GM12878 (cell line): Measurements from ENCODE around the gene ELAVL1. TPM values are rescaled to one million over a fixed set of nuclear protein-coding genes. Genes with fewer than 3 reads are reported as not detected.

Source experiments
- BACH1 ChIP-seq: fragments of 450-650 bp; IDR thresholded peaks from 2 replicates; pipeline ENCODE4 v1.6.1; 2017; ENCODE audit warnings: mild to moderate bottlenecking, borderline replicate concordance
- BCL11A ChIP-seq: IDR thresholded peaks from 2 replicates; pipeline ENCODE4 v1.6.1; 2011; ENCODE audit warnings: low read depth, low read length
- CEBPB ChIP-seq, 2 experiments: fragments of 150-350 bp in 1 of 2; IDR thresholded peaks; 2 replicates each; pipeline ENCODE4 v1.6.1; 2012 to 2014; ENCODE audit warnings: low read depth in 2 of 2, low read length in 2 of 2, borderline replicate concordance in 1 of 2, inconsistent platforms in 1 of 2
- CHD1 ChIP-seq: IDR thresholded peaks from 2 replicates; pipeline ENCODE4 v1.6.1; 2012; ENCODE audit warnings: low read depth, low read length, improper control_type of control experiment
- E2F8 ChIP-seq: fragments of 450-650 bp; IDR thresholded peaks from 2 replicates; pipeline ENCODE4 v1.6.1; 2018; ENCODE audit warnings: mild to moderate bottlenecking, low read depth, moderate library complexity; ENCODE audit not compliant: partially characterized antibody
- EP300 ChIP-seq, 2 experiments: fragments of 150-350 bp in 1 of 2; IDR thresholded peaks; 2 replicates each; pipeline ENCODE4 v1.6.1; 2011 to 2012; ENCODE audit warnings: low read depth in 2 of 2, low read length in 2 of 2, borderline replicate concordance in 1 of 2, improper control_type of control experiment in 1 of 2, inconsistent platforms in 1 of 2; ENCODE audit not compliant: control insufficient read depth in 1 of 2
- GABPA ChIP-seq: IDR thresholded peaks from 2 replicates; pipeline ENCODE4 v1.6.1; 2014; ENCODE audit warnings: antibody characterized with exemption, low read depth, mild to moderate bottlenecking, inconsistent platforms
- HCFC1 ChIP-seq: fragments of 150-350 bp; IDR thresholded peaks from 2 replicates; pipeline ENCODE4 v1.6.1; 2014; ENCODE audit warnings: low read length
- IRF3 ChIP-seq: fragments of 450-650 bp; IDR thresholded peaks from 2 replicates; pipeline ENCODE4 v1.6.1; 2014; ENCODE audit warnings: mild to moderate bottlenecking
- KAT2A ChIP-seq: conservative IDR thresholded peaks from 2 replicates; pipeline ENCODE4 v1.6.1; 2011; ENCODE audit warnings: low read depth, low read length; ENCODE audit not compliant: control insufficient read depth
- LARP7 ChIP-seq: fragments of 450-650 bp; IDR thresholded peaks from 2 replicates; pipeline ENCODE4 v1.6.1; 2017; ENCODE audit warnings: mild to moderate bottlenecking
- MAX ChIP-seq: IDR thresholded peaks from 2 replicates; pipeline ENCODE4 v1.6.1; 2012; ENCODE audit warnings: low read depth, low read length, improper control_type of control experiment
- MLLT1 ChIP-seq: fragments of 450-650 bp; IDR thresholded peaks from 2 replicates; pipeline ENCODE4 v1.6.1; 2016; ENCODE audit warnings: mild to moderate bottlenecking
- NFIC ChIP-seq: IDR thresholded peaks from 2 replicates; pipeline ENCODE4 v1.6.1; 2012; ENCODE audit warnings: low read depth, mild to moderate bottlenecking, inconsistent platforms, low read length, moderate library complexity
- PAX8 ChIP-seq: fragments of 450-650 bp; IDR thresholded peaks from 2 replicates; pipeline ENCODE4 v1.6.1; 2017; ENCODE audit warnings: mild to moderate bottlenecking, moderate library complexity
- POU2F2 ChIP-seq: IDR thresholded peaks from 3 replicates; pipeline ENCODE4 v1.6.1; 2011; ENCODE audit warnings: low read depth, mild to moderate bottlenecking, low read length, borderline replicate concordance
- RAD21 ChIP-seq: IDR thresholded peaks from 2 replicates; pipeline ENCODE4 v1.6.1; 2011; ENCODE audit warnings: mild to moderate bottlenecking, low read depth, low read length, moderate library complexity; ENCODE audit not compliant: insufficient read depth
- RUNX3 ChIP-seq: IDR thresholded peaks from 2 replicates; pipeline ENCODE4 v1.6.1; 2012; ENCODE audit warnings: low read length, inconsistent platforms
- SMC3 ChIP-seq: IDR thresholded peaks from 2 replicates; pipeline ENCODE4 v1.6.1; 2011; ENCODE audit warnings: low read length, improper control_type of control experiment, borderline replicate concordance
- SPI1 ChIP-seq: IDR thresholded peaks from 2 replicates; pipeline ENCODE4 v1.6.1; 2011; ENCODE audit warnings: low read depth, mild to moderate bottlenecking, low read length, moderate library complexity, borderline replicate concordance; ENCODE audit not compliant: insufficient read depth
- SREBF2 ChIP-seq: IDR thresholded peaks from 2 replicates; pipeline ENCODE4 v1.6.1; 2012; ENCODE audit warnings: mild to moderate bottlenecking, low read length
- TCF3 ChIP-seq: IDR thresholded peaks from 2 replicates; pipeline ENCODE4 v1.6.1; 2012; ENCODE audit warnings: low read depth, mild to moderate bottlenecking, low read length, borderline replicate concordance; ENCODE audit not compliant: insufficient read depth
- ZBTB11 ChIP-seq: fragments of 450-650 bp; formaldehyde crosslinking; IDR thresholded peaks from 2 replicates; pipeline ENCODE4 v1.5.0; 2022; ENCODE audit warnings: mild to moderate bottlenecking, missing genetic modification characterization
- polyA plus RNA-seq, 11 experiments: library from polyadenylated mRNA; depleted of rRNA in 4 of 11; unstranded in 6 of 11; stranded (reverse) in 5 of 11; fragments of >200 nt; fragmentation: Nextera tagmentation in 4 of 11; fragmentation: Illumina TruSeq in 1 of 11; extraction: Ambion mirVana in 4 of 11; extraction: Trizol in 1 of 11; gene quantifications; 1 replicate in 1 of 11; 2 replicates in 10 of 11; pipeline versions ENCODE4 v1.2.1 to v1.2.3, GENCODE V29; 2011 to 2016; ENCODE audit warnings: inconsistent platforms in 2 of 11, missing spikeins in 2 of 11, low read depth in 1 of 11
- total RNA-seq, 4 experiments: library from RNA; depleted of rRNA in 3 of 4; stranded (reverse); fragments of >200 nt in 3 of 4; fragmentation: Illumina TruSeq in 1 of 4; extraction: Trizol in 1 of 4; gene quantifications; 2 replicates each; pipeline versions ENCODE4 v1.2.1 to v1.2.3, GENCODE V29; 2013 to 2021

ELAVL1 gene
- total and polyA plus RNA-seq, 10 of the 15 experiments (the other 5 are each of a cell fraction or from before 2014, with no cell fraction given): 7.4 to 155 (median 70.3) TPM

- TF ChIP-seq SPI1: peak; percentile 23; the same call in 1 of the 2 replicates
- TF ChIP-seq TCF3: no peak
- 0 out of 2 replicates have a peak, but pooled peaks have one; percentile 6 for TF ChIP-seq RUNX3
- TF ChIP-seq BCL11A: no peak
- no peak for TF ChIP-seq POU2F2
- TF ChIP-seq NFIC: no peak
- TF ChIP-seq IRF3: no peak
- no peak for TF ChIP-seq PAX8
- TF ChIP-seq ZBTB11 (CRISPR knock-in tag): no peak
- TF ChIP-seq RAD21: peak; percentile 76
- no peak for TF ChIP-seq CHD1
- no peak for TF ChIP-seq MAX
- no peak for TF ChIP-seq KAT2A
- no peak for TF ChIP-seq MLLT1
- TF ChIP-seq SMC3: peak; percentile 85
- TF ChIP-seq SREBF2: no peak
- no peak for TF ChIP-seq GABPA
- TF ChIP-seq EP300 (IDR thresholded peaks at IDR 0.05; ENCODE audit: borderline replicate concordance in 1 of 2, control insufficient read depth in 1 of 2, low read depth in 2 of 2, low read length in 2 of 2): no peak
- no peak for TF ChIP-seq LARP7
- no peak for TF ChIP-seq E2F8
- no peak for TF ChIP-seq CEBPB (IDR thresholded peaks at IDR 0.05; ENCODE audit: borderline replicate concordance in 1 of 2, low read depth in 2 of 2, low read length in 2 of 2)
- no peak for TF ChIP-seq BACH1
- no peak for TF ChIP-seq HCFC1
Observed at GRCh38 chr19:8017808-8018207, 12.4 kb upstream of the ELAVL1 start (continued).
